Vagina (tissue), 2 donors: ENCODE results near the gene ABCC6.

ENCODE experiments used
- POLR2A ChIP-seq, 2 donors: fragments of 450-650 bp; IDR thresholded peaks; one replicate each; pipeline ENCODE4 v1.6.1; 2017; ENCODE audit warnings: antibody characterized with exemption in 2 of 2, mild to moderate bottlenecking in 2 of 2, moderate library complexity in 2 of 2
- POLR2AphosphoS5 ChIP-seq, 2 donors: sonication (generic); formaldehyde crosslinking; IDR thresholded peaks; one replicate each; pipeline ENCODE4 v1.9.0; 2017; ENCODE audit warnings: antibody characterized with exemption in 2 of 2, mild to moderate bottlenecking in 2 of 2, low read depth in 1 of 2; ENCODE audit not compliant: insufficient read depth in 1 of 2
- TF ChIP-seq, protein P1 (sequence below), 3 experiments: fragments of 450-650 bp in 2 of 3; fragments of 200-600 bp in 1 of 3; sonication (generic) in 1 of 3; IDR thresholded peaks; one replicate each; pipeline ENCODE4 v1.5.1; 2017 to 2019; ENCODE audit warnings: antibody characterized with exemption in 3 of 3, mild to moderate bottlenecking in 2 of 3, moderate library complexity in 2 of 3

DNA sequence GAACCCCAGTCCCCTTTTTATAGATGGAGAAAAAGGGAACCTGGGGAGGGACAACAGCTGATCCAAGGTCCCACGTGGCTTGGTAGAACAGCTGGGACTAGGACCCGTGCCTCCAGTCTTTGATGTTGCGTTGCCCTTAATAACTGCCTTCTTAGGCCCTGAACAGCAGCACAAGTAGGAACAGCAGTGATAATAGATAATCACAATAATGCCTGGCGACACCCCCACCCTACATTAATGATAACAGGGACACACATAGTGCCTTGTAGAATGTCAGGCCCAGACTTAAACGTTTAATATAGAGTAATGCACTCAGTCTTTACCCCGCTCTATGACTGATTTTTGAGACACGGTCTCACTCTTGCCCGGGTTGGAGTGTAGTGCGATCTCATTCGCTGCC is 96.4 kb downstream of the ABCC6 start:
- TF ChIP-seq, protein P1, sequence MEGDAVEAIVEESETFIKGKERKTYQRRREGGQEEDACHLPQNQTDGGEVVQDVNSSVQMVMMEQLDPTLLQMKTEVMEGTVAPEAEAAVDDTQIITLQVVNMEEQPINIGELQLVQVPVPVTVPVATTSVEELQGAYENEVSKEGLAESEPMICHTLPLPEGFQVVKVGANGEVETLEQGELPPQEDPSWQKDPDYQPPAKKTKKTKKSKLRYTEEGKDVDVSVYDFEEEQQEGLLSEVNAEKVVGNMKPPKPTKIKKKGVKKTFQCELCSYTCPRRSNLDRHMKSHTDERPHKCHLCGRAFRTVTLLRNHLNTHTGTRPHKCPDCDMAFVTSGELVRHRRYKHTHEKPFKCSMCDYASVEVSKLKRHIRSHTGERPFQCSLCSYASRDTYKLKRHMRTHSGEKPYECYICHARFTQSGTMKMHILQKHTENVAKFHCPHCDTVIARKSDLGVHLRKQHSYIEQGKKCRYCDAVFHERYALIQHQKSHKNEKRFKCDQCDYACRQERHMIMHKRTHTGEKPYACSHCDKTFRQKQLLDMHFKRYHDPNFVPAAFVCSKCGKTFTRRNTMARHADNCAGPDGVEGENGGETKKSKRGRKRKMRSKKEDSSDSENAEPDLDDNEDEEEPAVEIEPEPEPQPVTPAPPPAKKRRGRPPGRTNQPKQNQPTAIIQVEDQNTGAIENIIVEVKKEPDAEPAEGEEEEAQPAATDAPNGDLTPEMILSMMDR (IDR thresholded peaks at IDR 0.05) = no peak
- no peak for TF ChIP-seq POLR2AphosphoS5 (IDR thresholded peaks at IDR 0.05; ENCODE audit: insufficient read depth in 1 of 2, low read depth in 1 of 2)
- TF ChIP-seq POLR2A (IDR thresholded peaks at IDR 0.05) = no peak
